Measurements from ENCODE around the gene MAGEC1.
"Not testable (repeated sequence)": the region's sequence is repeated elsewhere in the genome, so short reads cannot be mapped to it uniquely, and the experiment has no call there.

The MAGEC1 gene

GRCh38 chrX:141903400-141904155 is at the start of gene MAGEC1:
MAGEC1 (plus strand) TSS chrX:141903894; CDS start chrX:141905073, 1,179 bp downstream.
- DNase-seq (ENCODE audit: low spot score), result no peak

- no peak for DNase-seq (ENCODE audit: low spot score)
Measured at GRCh38 chrX:141857479-141857878, 46.2 kb upstream of the MAGEC1 start.

- peak; percentile 7 for DNase-seq (ENCODE audit: low spot score)
Measured at GRCh38 chrX:141879616-141880015, 24.1 kb upstream of the MAGEC1 start.

- DNase-seq (ENCODE audit: low spot score), result not testable (repeated sequence)
Measured at GRCh38 chrX:141888811-141889210, 14.9 kb upstream of the MAGEC1 start.

GRCh38 chrX:141894733-141895132 is 9.0 kb upstream of the MAGEC1 start:
- no peak for DNase-seq (ENCODE audit: low spot score)

- DNase-seq (ENCODE audit: low spot score), result no peak
Measured at GRCh38 chrX:141897690-141898089, 6.0 kb upstream of the MAGEC1 start.

- no peak for DNase-seq (ENCODE audit: low spot score)
Measured at GRCh38 chrX:141902366-141902765, 1.3 kb upstream of the MAGEC1 start.

GRCh38 chrX:141904262-141904661 is 568 bp downstream of the MAGEC1 start:
- DNase-seq (ENCODE audit: low spot score), result no peak

GRCh38 chrX:141917801-141918200 is 14.1 kb downstream of the MAGEC1 start:
- no peak for DNase-seq (ENCODE audit: low spot score)

GRCh38 chrX:141924293-141924692 is 20.6 kb downstream of the MAGEC1 start:
- no peak for DNase-seq (ENCODE audit: low spot score)

GRCh38 chrX:141928432-141928831 is 24.7 kb downstream of the MAGEC1 start:
- DNase-seq (ENCODE audit: low spot score), result no peak

- no peak for DNase-seq (ENCODE audit: low spot score)
Measured at GRCh38 chrX:141934059-141934641, 30.5 kb downstream of the MAGEC1 start.

- DNase-seq (ENCODE audit: low spot score), result no peak
Measured at GRCh38 chrX:141935645-141936044, 32.0 kb downstream of the MAGEC1 start.

GRCh38 chrX:141936080-141936479 is 32.4 kb downstream of the MAGEC1 start:
- DNase-seq (ENCODE audit: low spot score), result no peak

- no peak for DNase-seq (ENCODE audit: low spot score)
Measured at GRCh38 chrX:141941234-141941633, 37.5 kb downstream of the MAGEC1 start.

- DNase-seq (ENCODE audit: low spot score), result no peak
Measured at GRCh38 chrX:141945426-141945825, 41.7 kb downstream of the MAGEC1 start.

- DNase-seq (ENCODE audit: low spot score), result no peak
Measured at GRCh38 chrX:141947350-141947749, 43.7 kb downstream of the MAGEC1 start.

- no peak for DNase-seq (ENCODE audit: low spot score)
Measured at GRCh38 chrX:141952603-141953002, 48.9 kb downstream of the MAGEC1 start.

- no peak for DNase-seq (ENCODE audit: low spot score)
Measured at GRCh38 chrX:141958675-141959074, 55.0 kb downstream of the MAGEC1 start.
